ENCODE results near the gene DDIAS.
"Not testable (repeated sequence)": the region's sequence is repeated elsewhere in the genome, so short reads cannot be mapped to it uniquely, and the experiment has no call there.

Gene DDIAS

GRCh38 chr11:82890936-82891335 lies 10.6 kb upstream of the DDIAS start:
- DNase-seq (ENCODE audit: low read depth) = no peak

GRCh38 chr11:82892611-82893169 lies 8.8 kb upstream of the DDIAS start:
- no peak for DNase-seq (ENCODE audit: low read depth)

- no peak for DNase-seq (ENCODE audit: low read depth)
These were observed 6.0 kb upstream of the DDIAS start for GRCh38 chr11:82895437-82896091.

- DNase-seq (ENCODE audit: low read depth) = no peak
These were observed 5.4 kb upstream of the DDIAS start for GRCh38 chr11:82896183-82896582.

- DNase-seq (ENCODE audit: low read depth) = no peak
These were observed 3.3 kb upstream of the DDIAS start for GRCh38 chr11:82898241-82898640.

GRCh38 chr11:82899186-82899820 lies 2.2 kb upstream of the DDIAS start:
- no peak for DNase-seq (ENCODE audit: low read depth)

- DNase-seq (ENCODE audit: low read depth) = no peak
These were observed 1.6 kb upstream of the DDIAS start for GRCh38 chr11:82899957-82900276.

- peak; percentile 84 for DNase-seq (ENCODE audit: low read depth)
These were observed 1.0 kb upstream of the DDIAS start, which contains the start of gene PRCP for GRCh38 chr11:82900277-82901164. TSS of gene PRCP (minus strand) at chr11:82900430. CDS start at chr11:82900402, 28 bp downstream.

GRCh38 chr11:82901922-82902485 lies 468 bp downstream of the DDIAS start:
- DNase-seq (ENCODE audit: low read depth) = no peak

GRCh38 chr11:82902880-82903279 lies 1.3 kb downstream of the DDIAS start:
- DNase-seq (ENCODE audit: low read depth) = no peak

- no peak for DNase-seq (ENCODE audit: low read depth)
These were observed 2.5 kb downstream of the DDIAS start for GRCh38 chr11:82903843-82904586.

GRCh38 chr11:82906236-82906635 lies 4.7 kb downstream of the DDIAS start:
- DNase-seq (ENCODE audit: low read depth) = no peak

GRCh38 chr11:82906931-82907330 lies 5.4 kb downstream of the DDIAS start:
- DNase-seq (ENCODE audit: low read depth) = no peak

GRCh38 chr11:82907371-82907770 lies 5.8 kb downstream of the DDIAS start:
- no peak for DNase-seq (ENCODE audit: low read depth)

- DNase-seq (ENCODE audit: low read depth) = no peak
These were observed 6.8 kb downstream of the DDIAS start for GRCh38 chr11:82908311-82908710.

- no peak for DNase-seq (ENCODE audit: low read depth)
These were observed 7.6 kb downstream of the DDIAS start for GRCh38 chr11:82909015-82909640.

- not testable (repeated sequence) for DNase-seq (ENCODE audit: low read depth)
These were observed 18.2 kb downstream of the DDIAS start for GRCh38 chr11:82919786-82920185.

GRCh38 chr11:82920227-82920626 lies 18.7 kb downstream of the DDIAS start:
- DNase-seq (ENCODE audit: low read depth) = not testable (repeated sequence)

- DNase-seq (ENCODE audit: low read depth) = not testable (repeated sequence)
These were observed 21.0 kb downstream of the DDIAS start for GRCh38 chr11:82922396-82923173.

GRCh38 chr11:82924522-82925224 lies 23.1 kb downstream of the DDIAS start:
- DNase-seq (ENCODE audit: low read depth) = no peak

Data from stimulated activated CD8-positive, alpha-beta memory T cell treated with anti-CD3 and anti-CD28 coated beads, Interleukin-12 subunit alpha, Interleukin-12 subunit beta, amount 100 ng/mL, for 4 hours (primary cell).